Heart right ventricle (tissue), 16 donors: ENCODE data around the gene VGLL1. TPM values are rescaled to one million over a fixed set of nuclear protein-coding genes. Genes with fewer than 3 reads are reported as not detected.

Source experiments
- ATAC-seq, 8 donors: fragments of 200-7000 bp; cut with Tn5 transposase; one replicate each; pipeline ENCODE4 v1.9.1; 2020; ENCODE audit warnings: mild to moderate bottlenecking in 8 of 8, moderate library complexity in 8 of 8, moderate number of reproducible peaks in 1 of 8
- DNase-seq, 2 donors: peaks; one replicate each; pipeline ENCODE4 v3.0.0-alpha.2; 2020
- H3K27ac ChIP-seq, 10 donors: fragments of 200-600 bp; sonication (generic) in 2 of 10; one replicate each; pipeline versions ENCODE4 v1.5.0 to v1.8.0; 2020 to 2022; ENCODE audit warnings: mild to moderate bottlenecking in 3 of 10
- H3K27me3 ChIP-seq, 7 donors: fragments of 200-600 bp; one replicate each; pipeline ENCODE4 v1.8.0; 2021 to 2022; ENCODE audit warnings: mild to moderate bottlenecking in 2 of 7
- H3K36me3 ChIP-seq, 9 donors: fragments of 200-600 bp; sonication (generic) in 1 of 9; one replicate each; pipeline versions ENCODE4 v1.5.0 to v1.8.0; 2020 to 2022; ENCODE audit warnings: mild to moderate bottlenecking in 2 of 9
- H3K4me1 ChIP-seq, 9 donors: fragments of 200-600 bp; sonication (generic) in 1 of 9; one replicate each; pipeline versions ENCODE4 v1.5.0 to v1.8.0; 2020 to 2022; ENCODE audit warnings: mild to moderate bottlenecking in 4 of 9
- H3K4me3 ChIP-seq, 10 donors: fragments of 200-600 bp; sonication (generic) in 2 of 10; one replicate each; pipeline versions ENCODE4 v1.5.0 to v1.8.0; 2020 to 2022; ENCODE audit warnings: mild to moderate bottlenecking in 7 of 10, moderate library complexity in 2 of 10
- H3K9me3 ChIP-seq, 11 donors: fragments of 200-600 bp in 10 of 11; sonication (generic) in 2 of 11; one replicate each; pipeline versions ENCODE4 v1.5.0 to v1.8.0; 2013 to 2022; ENCODE audit warnings: mild to moderate bottlenecking in 2 of 11, control low read depth in 1 of 11, moderate library complexity in 1 of 11
- CTCF ChIP-seq, 9 donors: fragments of 200-600 bp; sonication (generic) in 2 of 9; IDR thresholded peaks; one replicate each; pipeline versions ENCODE4 v1.5.0 to v1.8.0; 2021 to 2022; ENCODE audit warnings: antibody characterized with exemption in 9 of 9, mild to moderate bottlenecking in 5 of 9, moderate library complexity in 1 of 9
- WGBS, 2 donors: extraction: QIAGEN DNeasy Blood & Tissue Kit; methylation state at CpG; one replicate each; pipeline ENCODE4 v1.1.7; 2013; ENCODE audit warnings: inconsistent platforms in 1 of 2; 5-methylcytosine and 5-hydroxymethylcytosine counted together
- intact Hi-C, 10 donors: fragments of 100-400 bp; cut with DNase I; formaldehyde crosslinking; loops; one replicate each; pipeline versions ENCODE4 v1.11.1 to v1.14.2; 2022
- polyA plus RNA-seq, 2 donors: library from polyadenylated mRNA; stranded (reverse); fragments of 200-250 nt; gene quantifications; one replicate each; pipeline ENCODE4 v1.2.3, GENCODE V29; 2013
- total RNA-seq, 10 donors: library from RNA; stranded (reverse); fragmentation: NEBNext Ultra II Directional in 3 of 10; extraction: Animal tissue kit (Norgen Biotek cat#: 25700) in 3 of 10; gene quantifications; one replicate each; pipeline versions ENCODE4 v1.2.1 to v1.2.4, GENCODE V29; 2021 to 2023
- donor health status: Arrhythmogenic right ventricular cardiomyopathy.
- donor health status: ischemic (EF 13 %, LVEDD 7.1; RV severe dilation, severe dysfunction).
- donor health status: healthy with polysubstance abuse.
- donor health status: DM: no; HTN: yes; CAD: no.
- donor health status: DM: no; HTN: no; CAD: no.
- donor health status: ischemic (EF 25% LVEDD 6.9; RV normal size, moderate dysfunction).
- donor health status: ischemic (EF 25% LVEDD 5.7; RV mildly dilated, moderate dysfunction).
- donor health status: healthy.
- donor health status: DM: yes; HTN: yes; CAD: no.
- donor health status: Ischemic cardiomyopathy.
- donor health status: ischemic (EF 35%, LVEDD 5.7; RV mildly dilated, moderate dysfunction).
- donor health status: nonischemic (EF 11% LVEDD 7.7; RV severe dilation, severe dysfunction).
- donor health status: DM: yes; HTN: yes; CAD: no.
- donor health status: PGD.
- donor health status: ischemic (EF 29% LVEDD 5.4; RV normal size, mild dysfunction).
- donor health status: nonischemic (EF 23%, LVEDD 6.1; RV moderate dilation, normal function).

VGLL1 gene
- total and polyA plus RNA-seq, 12 donors = not detected

GRCh38 chrX:136587532-136587931, 55.5 kb downstream of the VGLL1 start:
- Histone ChIP-seq H3K27ac (no peak overlapping the region), H3K4me3 (no peak overlapping the region), H3K27me3 (peaks cover 0 to 13% (median 0%) of the 10 kb centered on the region in 7 donors), H3K36me3 (no peaks in the 10 kb centered on the region), H3K4me1 (peaks cover 0 to 8% (median 0%) of the 10 kb centered on the region in 9 donors), H3K9me3 (no peaks in the 10 kb centered on the region)
- no peak for ATAC-seq
- no peak for TF ChIP-seq CTCF (IDR thresholded peaks at IDR 0.05)
- intact Hi-C loops = loop anchor here in 1 of 10 donors (10.0 kb wide), 1 partner anchor 563 kb away; no protein-coding TSS in a partner anchor
- WGBS, 2 donors = 75 to 84% methylated on average over 3 of the region's 3 CpGs
- no peak for DNase-seq

GRCh38 chrX:136588036-136588435, 56.0 kb downstream of the VGLL1 start:
- no peak for TF ChIP-seq CTCF (IDR thresholded peaks at IDR 0.05)

GRCh38 chrX:136589966-136590365, 58.0 kb downstream of the VGLL1 start:
- TF ChIP-seq CTCF (IDR thresholded peaks at IDR 0.05) = no peak
- intact Hi-C loops = loop anchor here in 1 of 10 donors (10.0 kb wide), 1 partner anchor 565 kb away; no protein-coding TSS in a partner anchor
- H3K4me3 ChIP-seq = no peak overlapping the region
- H3K9me3 ChIP-seq = no peaks in the 10 kb centered on the region
- 89 to 94% methylated on average over 3 of the region's 3 CpGs for WGBS, 2 donors
- DNase-seq (no peak), ATAC-seq (no peak)
- peaks cover 0 to 13% (median 0%) of the 10 kb centered on the region in 7 donors for H3K27me3 ChIP-seq
- H3K36me3 ChIP-seq = no peaks in the 10 kb centered on the region
- peaks cover 0 to 8% (median 0%) of the 10 kb centered on the region in 9 donors for H3K4me1 ChIP-seq
- no peak overlapping the region for H3K27ac ChIP-seq

More at GRCh38 chrX:136588036-136588435, 56.0 kb downstream of the VGLL1 start:
- Histone ChIP-seq H3K4me1 (peaks cover 0 to 8% (median 0%) of the 10 kb centered on the region in 9 donors), H3K4me3 (no peak overlapping the region), H3K27me3 (peaks cover 0 to 13% (median 0%) of the 10 kb centered on the region in 7 donors), H3K9me3 (no peaks in the 10 kb centered on the region), H3K36me3 (no peaks in the 10 kb centered on the region), H3K27ac (no peak overlapping the region)
- ATAC-seq = no peak
- DNase-seq = no peak
- intact Hi-C loops = loop anchor here in 1 of 10 donors (10.0 kb wide), 1 partner anchor 563 kb away; no protein-coding TSS in a partner anchor
- 67 to 88% methylated on average over 1 of the region's 1 CpG for WGBS, 2 donors

- peaks cover 0 to 22% (median 0%) of the 10 kb centered on the region in 7 donors for H3K27me3 ChIP-seq
- H3K4me1 ChIP-seq = no peaks in the 10 kb centered on the region
- no peaks in the 10 kb centered on the region for H3K36me3 ChIP-seq
- H3K9me3 ChIP-seq = no peaks in the 10 kb centered on the region
- no peak for TF ChIP-seq CTCF (IDR thresholded peaks at IDR 0.05)
- no peak overlapping the region for H3K27ac ChIP-seq
- intact Hi-C loops = no loop called here
- DNase-seq (no peak), ATAC-seq (no peak)
- H3K4me3 ChIP-seq = no peak overlapping the region
- 97 to 99% methylated on average over 2 of the region's 2 CpGs for WGBS, 2 donors
These were observed 65.3 kb downstream of the VGLL1 start for GRCh38 chrX:136597356-136597755.
